Measurements from ENCODE around the gene PAOX. TPM values are rescaled to one million over a fixed set of nuclear protein-coding genes. Genes with fewer than 3 reads are reported as not detected.

The PAOX gene
- total and polyA plus RNA-seq, 2 experiments from 2014 or later: 4.1 to 8.7 TPM

DNA sequence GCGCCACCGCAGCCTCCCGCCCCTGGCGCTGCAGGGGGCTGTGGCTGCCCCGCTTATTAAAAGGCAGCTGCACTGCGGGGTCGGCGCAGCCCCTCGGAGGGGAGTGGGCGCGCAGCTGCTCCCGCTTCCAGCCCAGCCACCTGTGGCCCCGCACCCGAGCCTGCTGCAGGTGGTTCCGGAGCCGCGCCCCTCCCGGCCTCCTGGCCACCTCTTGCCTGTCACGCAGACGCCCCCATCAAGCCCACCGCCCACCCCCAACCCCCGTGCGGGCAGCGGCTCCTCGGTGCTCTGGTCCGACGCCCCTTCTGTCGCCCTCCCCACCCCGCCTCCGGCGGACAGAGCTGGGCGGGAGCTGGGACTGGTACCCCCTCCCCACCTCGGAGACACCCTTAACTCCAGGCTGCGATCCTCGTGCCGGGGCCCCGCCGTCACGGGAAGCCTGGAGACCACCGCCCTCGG is 42.9 kb upstream of the PAOX start (continued):
- TF ChIP-seq, protein P1, sequence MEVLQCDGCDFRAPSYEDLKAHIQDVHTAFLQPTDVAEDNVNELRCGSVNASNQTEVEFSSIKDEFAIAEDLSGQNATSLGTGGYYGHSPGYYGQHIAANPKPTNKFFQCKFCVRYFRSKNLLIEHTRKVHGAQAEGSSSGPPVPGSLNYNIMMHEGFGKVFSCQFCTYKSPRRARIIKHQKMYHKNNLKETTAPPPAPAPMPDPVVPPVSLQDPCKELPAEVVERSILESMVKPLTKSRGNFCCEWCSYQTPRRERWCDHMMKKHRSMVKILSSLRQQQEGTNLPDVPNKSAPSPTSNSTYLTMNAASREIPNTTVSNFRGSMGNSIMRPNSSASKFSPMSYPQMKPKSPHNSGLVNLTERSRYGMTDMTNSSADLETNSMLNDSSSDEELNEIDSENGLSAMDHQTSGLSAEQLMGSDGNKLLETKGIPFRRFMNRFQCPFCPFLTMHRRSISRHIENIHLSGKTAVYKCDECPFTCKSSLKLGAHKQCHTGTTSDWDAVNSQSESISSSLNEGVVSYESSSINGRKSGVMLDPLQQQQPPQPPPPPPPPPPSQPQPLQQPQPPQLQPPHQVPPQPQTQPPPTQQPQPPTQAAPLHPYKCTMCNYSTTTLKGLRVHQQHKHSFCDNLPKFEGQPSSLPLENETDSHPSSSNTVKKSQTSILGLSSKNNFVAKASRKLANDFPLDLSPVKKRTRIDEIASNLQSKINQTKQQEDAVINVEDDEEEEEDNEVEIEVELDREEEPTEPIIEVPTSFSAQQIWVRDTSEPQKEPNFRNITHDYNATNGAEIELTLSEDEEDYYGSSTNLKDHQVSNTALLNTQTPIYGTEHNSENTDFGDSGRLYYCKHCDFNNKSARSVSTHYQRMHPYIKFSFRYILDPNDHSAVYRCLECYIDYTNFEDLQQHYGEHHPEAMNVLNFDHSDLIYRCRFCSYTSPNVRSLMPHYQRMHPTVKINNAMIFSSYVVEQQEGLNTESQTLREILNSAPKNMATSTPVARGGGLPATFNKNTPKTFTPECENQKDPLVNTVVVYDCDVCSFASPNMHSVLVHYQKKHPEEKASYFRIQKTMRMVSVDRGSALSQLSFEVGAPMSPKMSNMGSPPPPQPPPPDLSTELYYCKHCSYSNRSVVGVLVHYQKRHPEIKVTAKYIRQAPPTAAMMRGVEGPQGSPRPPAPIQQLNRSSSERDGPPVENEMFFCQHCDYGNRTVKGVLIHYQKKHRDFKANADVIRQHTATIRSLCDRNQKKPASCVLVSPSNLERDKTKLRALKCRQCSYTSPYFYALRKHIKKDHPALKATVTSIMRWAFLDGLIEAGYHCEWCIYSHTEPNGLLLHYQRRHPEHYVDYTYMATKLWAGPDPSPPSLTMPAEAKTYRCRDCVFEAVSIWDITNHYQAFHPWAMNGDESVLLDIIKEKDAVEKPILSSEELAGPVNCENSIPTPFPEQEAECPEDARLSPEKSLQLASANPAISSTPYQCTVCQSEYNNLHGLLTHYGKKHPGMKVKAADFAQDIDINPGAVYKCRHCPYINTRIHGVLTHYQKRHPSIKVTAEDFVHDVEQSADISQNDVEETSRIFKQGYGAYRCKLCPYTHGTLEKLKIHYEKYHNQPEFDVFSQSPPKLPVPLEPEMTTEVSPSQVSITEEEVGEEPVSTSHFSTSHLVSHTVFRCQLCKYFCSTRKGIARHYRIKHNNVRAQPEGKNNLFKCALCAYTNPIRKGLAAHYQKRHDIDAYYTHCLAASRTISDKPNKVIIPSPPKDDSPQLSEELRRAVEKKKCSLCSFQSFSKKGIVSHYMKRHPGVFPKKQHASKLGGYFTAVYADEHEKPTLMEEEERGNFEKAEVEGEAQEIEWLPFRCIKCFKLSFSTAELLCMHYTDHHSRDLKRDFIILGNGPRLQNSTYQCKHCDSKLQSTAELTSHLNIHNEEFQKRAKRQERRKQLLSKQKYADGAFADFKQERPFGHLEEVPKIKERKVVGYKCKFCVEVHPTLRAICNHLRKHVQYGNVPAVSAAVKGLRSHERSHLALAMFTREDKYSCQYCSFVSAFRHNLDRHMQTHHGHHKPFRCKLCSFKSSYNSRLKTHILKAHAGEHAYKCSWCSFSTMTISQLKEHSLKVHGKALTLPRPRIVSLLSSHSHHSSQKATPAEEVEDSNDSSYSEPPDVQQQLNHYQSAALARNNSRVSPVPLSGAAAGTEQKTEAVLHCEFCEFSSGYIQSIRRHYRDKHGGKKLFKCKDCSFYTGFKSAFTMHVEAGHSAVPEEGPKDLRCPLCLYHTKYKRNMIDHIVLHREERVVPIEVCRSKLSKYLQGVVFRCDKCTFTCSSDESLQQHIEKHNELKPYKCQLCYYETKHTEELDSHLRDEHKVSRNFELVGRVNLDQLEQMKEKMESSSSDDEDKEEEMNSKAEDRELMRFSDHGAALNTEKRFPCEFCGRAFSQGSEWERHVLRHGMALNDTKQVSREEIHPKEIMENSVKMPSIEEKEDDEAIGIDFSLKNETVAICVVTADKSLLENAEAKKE (CRISPR knock-in tag; IDR thresholded peaks at IDR 0.05): no peak
- TF ChIP-seq NANOG (IDR thresholded peaks at IDR 0.05; ENCODE audit: borderline replicate concordance): no peak
- TF ChIP-seq STAT1 (IDR thresholded peaks at IDR 0.05; ENCODE audit: unreplicated experiment): no peak

DNA sequence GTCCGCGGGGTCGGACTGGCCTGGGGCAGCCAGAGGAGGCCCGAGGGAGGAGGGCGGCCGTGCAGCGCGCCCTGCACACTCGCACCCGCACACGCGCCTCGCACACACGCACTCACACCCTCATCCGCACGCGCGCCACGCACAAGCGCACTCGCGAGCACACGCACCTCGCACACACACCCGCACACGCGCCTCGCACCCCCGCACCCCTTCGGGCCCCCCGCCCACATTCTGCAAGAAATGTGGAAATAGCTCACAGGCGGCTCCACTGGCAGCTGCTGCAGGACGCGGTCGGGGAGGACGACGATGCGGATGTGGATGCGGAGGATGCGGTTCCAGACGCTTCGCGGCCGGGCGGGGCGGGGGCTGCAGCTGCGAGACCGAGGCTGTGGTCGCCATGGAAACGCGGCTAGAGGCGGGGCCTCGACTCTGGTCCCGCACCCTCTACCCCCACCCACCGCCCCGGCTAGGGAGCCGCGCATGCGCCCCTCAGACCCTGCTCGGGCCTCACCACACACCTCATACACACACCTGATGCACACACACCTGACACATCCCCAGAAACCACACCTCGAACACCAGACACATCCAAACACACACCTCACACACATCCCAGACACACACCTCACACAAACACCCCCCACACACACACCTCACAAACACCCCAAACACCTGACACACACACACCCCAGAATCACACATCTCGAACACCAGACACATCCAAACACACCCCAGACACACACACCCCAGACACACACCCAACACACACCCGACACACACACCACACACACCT is 42.3 kb upstream of the PAOX start, which contains the start of gene CALY:
TSS of gene CALY (minus strand) at position 320 of the 793 bp plus-strand sequence. CDS start 7,907 bp downstream, outside the sequence.
- ATAC-seq (peak; percentile 67), DNase-seq (ENCODE audit: low spot score) (peak; percentile 82)
- H3K79me2 ChIP-seq (replicated peaks; ENCODE audit: insufficient read depth): no peaks in the 10 kb centered on the region
- TF ChIP-seq, protein P2, sequence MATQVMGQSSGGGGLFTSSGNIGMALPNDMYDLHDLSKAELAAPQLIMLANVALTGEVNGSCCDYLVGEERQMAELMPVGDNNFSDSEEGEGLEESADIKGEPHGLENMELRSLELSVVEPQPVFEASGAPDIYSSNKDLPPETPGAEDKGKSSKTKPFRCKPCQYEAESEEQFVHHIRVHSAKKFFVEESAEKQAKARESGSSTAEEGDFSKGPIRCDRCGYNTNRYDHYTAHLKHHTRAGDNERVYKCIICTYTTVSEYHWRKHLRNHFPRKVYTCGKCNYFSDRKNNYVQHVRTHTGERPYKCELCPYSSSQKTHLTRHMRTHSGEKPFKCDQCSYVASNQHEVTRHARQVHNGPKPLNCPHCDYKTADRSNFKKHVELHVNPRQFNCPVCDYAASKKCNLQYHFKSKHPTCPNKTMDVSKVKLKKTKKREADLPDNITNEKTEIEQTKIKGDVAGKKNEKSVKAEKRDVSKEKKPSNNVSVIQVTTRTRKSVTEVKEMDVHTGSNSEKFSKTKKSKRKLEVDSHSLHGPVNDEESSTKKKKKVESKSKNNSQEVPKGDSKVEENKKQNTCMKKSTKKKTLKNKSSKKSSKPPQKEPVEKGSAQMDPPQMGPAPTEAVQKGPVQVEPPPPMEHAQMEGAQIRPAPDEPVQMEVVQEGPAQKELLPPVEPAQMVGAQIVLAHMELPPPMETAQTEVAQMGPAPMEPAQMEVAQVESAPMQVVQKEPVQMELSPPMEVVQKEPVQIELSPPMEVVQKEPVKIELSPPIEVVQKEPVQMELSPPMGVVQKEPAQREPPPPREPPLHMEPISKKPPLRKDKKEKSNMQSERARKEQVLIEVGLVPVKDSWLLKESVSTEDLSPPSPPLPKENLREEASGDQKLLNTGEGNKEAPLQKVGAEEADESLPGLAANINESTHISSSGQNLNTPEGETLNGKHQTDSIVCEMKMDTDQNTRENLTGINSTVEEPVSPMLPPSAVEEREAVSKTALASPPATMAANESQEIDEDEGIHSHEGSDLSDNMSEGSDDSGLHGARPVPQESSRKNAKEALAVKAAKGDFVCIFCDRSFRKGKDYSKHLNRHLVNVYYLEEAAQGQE (IDR thresholded peaks at IDR 0.05; ENCODE audit: unreplicated experiment): no peak
- peak within 1 kb of the TSS; percentile 20; the same call in 1 of the 3 replicates for H3K4me3 Mint-ChIP-seq
- peak within 1 kb of the TSS; percentile 80; the same call in 1 of the 2 replicates for H3K4me2 ChIP-seq
- H3K9me3 Mint-ChIP-seq: peaks cover 20% of the 10 kb centered on the region
- no peak within 1 kb of the TSS for H3K27ac ChIP-seq (ENCODE audit: low read depth)
- H3K27ac Mint-ChIP-seq: no peak within 1 kb of the TSS
- H3K9me2 ChIP-seq (ENCODE audit: insufficient read depth): no peaks in the 10 kb centered on the region
- H3K27me3 Mint-ChIP-seq (ENCODE audit: insufficient read depth, low read depth, poor library complexity): peaks cover 39% of the 10 kb centered on the region
- peaks cover 53% of the 10 kb centered on the region for H3K27me3 ChIP-seq (ENCODE audit: insufficient read depth)
- no peak within 1 kb of the TSS for H2AFZ ChIP-seq
- H3K36me3 ChIP-seq (ENCODE audit: insufficient read depth): no peaks in the 10 kb centered on the region
- H4K20me1 ChIP-seq (replicated peaks; ENCODE audit: insufficient read depth): no peaks in the 10 kb centered on the region
- H3K36me3 Mint-ChIP-seq (ENCODE audit: low read depth): no peaks in the 10 kb centered on the region; the same call in 1 of the 3 replicates
- H3F3A ChIP-seq (replicated peaks; ENCODE audit: low read depth): 0 out of 2 replicates have a peak, but pooled peaks cover 3% of the 10 kb centered on the region
- no peaks in the 10 kb centered on the region; the same call in 2 of the 3 replicates for H3K4me1 Mint-ChIP-seq
- no peaks in the 10 kb centered on the region for H3K4me1 ChIP-seq (ENCODE audit: insufficient read depth)
- peak within 1 kb of the TSS; percentile 60; the same call in 1 of the 2 replicates for H3K4me3 ChIP-seq

Data from GM23338 (cell line).